DOHH2 (cell line): ENCODE results near the gene RTN3.

ENCODE experiments used
- H3F3A ChIP-seq: fragments of 200-600 bp; sonication (generic), shearing (Covaris generic); 2 replicates; pipeline ENCODE4 v1.6.0; 2016; ENCODE audit warnings: antibody characterized with exemption, mild to moderate bottlenecking; ENCODE audit not compliant: control insufficient read depth, insufficient read depth
- H3K27ac ChIP-seq: fragments of 200-600 bp; sonication (generic); 2 replicates; pipeline ENCODE4 v1.5.1; 2014; ENCODE audit warnings: low read depth, mild to moderate bottlenecking, low read length, moderate library complexity
- H3K27me3 ChIP-seq: fragments of 200-600 bp; sonication (generic); 2 replicates; pipeline ENCODE4 v1.6.1; 2014; ENCODE audit warnings: mild to moderate bottlenecking, low read length, mixed read lengths; ENCODE audit not compliant: control insufficient read depth
- H3K36me3 ChIP-seq: fragments of 200-600 bp; sonication (generic); 2 replicates; pipeline ENCODE4 v1.6.1; 2014; ENCODE audit warnings: mild to moderate bottlenecking, low read length, moderate library complexity, mixed read lengths; ENCODE audit not compliant: control insufficient read depth
- H3K4me1 ChIP-seq: fragments of 200-600 bp; sonication (generic); 2 replicates; pipeline ENCODE4 v1.6.1; 2014; ENCODE audit warnings: mild to moderate bottlenecking, low read length, mixed read lengths; ENCODE audit not compliant: control insufficient read depth
- H3K4me2 ChIP-seq: fragments of 200-600 bp; sonication (generic); 2 replicates; pipeline ENCODE4 v1.6.0; 2014; ENCODE audit warnings: mild to moderate bottlenecking, low read length, moderate library complexity
- H3K4me3 ChIP-seq: fragments of 200-600 bp; sonication (generic); 2 replicates; pipeline ENCODE4 v1.5.1; 2014; ENCODE audit warnings: mild to moderate bottlenecking, low read length, mixed read lengths
- H3K79me2 ChIP-seq: fragments of 200-600 bp; sonication (generic); 2 replicates; pipeline ENCODE4 v1.6.1; 2014; ENCODE audit warnings: mild to moderate bottlenecking, low read length, mixed read lengths; ENCODE audit not compliant: control insufficient read depth
- H3K9me2 ChIP-seq: fragments of 200-600 bp; sonication (generic); replicated peaks from 2 replicates; pipeline ENCODE4 v1.6.1; 2014; ENCODE audit warnings: mild to moderate bottlenecking, low read length, mixed read lengths; ENCODE audit not compliant: control insufficient read depth
- H3K9me3 ChIP-seq: fragments of 200-600 bp; sonication (generic); 2 replicates; pipeline ENCODE4 v1.6.1; 2014; ENCODE audit warnings: antibody characterized with exemption, low read length, mixed read lengths; ENCODE audit not compliant: control insufficient read depth, insufficient read depth
- H4K20me1 ChIP-seq: fragments of 200-600 bp; sonication (generic); 2 replicates; pipeline ENCODE4 v1.6.0; 2014; ENCODE audit warnings: low read depth, mild to moderate bottlenecking, antibody characterized with exemption, low read length, moderate library complexity; ENCODE audit not compliant: control insufficient read depth, insufficient read depth
- EZH2phosphoT487 ChIP-seq: fragments of 200-600 bp; sonication (generic); IDR thresholded peaks from 2 replicates; pipeline ENCODE4 v1.6.1; 2017; ENCODE audit warnings: borderline replicate concordance, mild to moderate bottlenecking, antibody characterized with exemption, low read length, moderate library complexity, mixed read lengths
- TF ChIP-seq, protein P1 (sequence below): fragments of 200-600 bp; sonication (generic); IDR thresholded peaks from one replicate; pipeline ENCODE4 v1.5.1; 2014; ENCODE audit warnings: antibody characterized with exemption, mild to moderate bottlenecking, low read depth, low read length; ENCODE audit not compliant: poor library complexity, severe bottlenecking

Gene RTN3

DNA sequence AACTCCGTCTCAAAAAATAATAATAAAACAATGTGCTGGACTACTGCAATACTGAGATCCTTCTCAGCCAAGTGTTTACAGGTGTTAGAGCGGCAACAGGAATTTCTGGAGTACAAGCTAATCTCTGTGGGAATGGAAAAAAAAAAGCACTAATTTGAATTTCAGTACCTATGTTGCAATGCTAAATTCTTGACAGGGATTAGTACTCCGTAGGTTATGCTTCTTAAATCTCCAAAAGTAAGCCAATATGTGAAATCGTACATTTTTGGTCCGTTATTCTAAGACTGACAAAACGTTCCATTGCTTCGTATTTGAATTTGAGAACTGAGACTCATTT is 11.2 kb upstream of the RTN3 start:
- no peaks in the 10 kb centered on the region for H3K36me3 ChIP-seq
- peaks cover 19% of the 10 kb centered on the region for H3K4me1 ChIP-seq
- no peaks in the 10 kb centered on the region for H3K9me3 ChIP-seq
- H3K9me2 ChIP-seq: no peaks in the 10 kb centered on the region
- peaks cover 4% of the 10 kb centered on the region; the same call in 1 of the 2 replicates for H3F3A ChIP-seq
- H3K4me3 ChIP-seq: peak overlapping the region; percentile 75
- TF ChIP-seq EZH2phosphoT487: no peak
- TF ChIP-seq, protein P1, sequence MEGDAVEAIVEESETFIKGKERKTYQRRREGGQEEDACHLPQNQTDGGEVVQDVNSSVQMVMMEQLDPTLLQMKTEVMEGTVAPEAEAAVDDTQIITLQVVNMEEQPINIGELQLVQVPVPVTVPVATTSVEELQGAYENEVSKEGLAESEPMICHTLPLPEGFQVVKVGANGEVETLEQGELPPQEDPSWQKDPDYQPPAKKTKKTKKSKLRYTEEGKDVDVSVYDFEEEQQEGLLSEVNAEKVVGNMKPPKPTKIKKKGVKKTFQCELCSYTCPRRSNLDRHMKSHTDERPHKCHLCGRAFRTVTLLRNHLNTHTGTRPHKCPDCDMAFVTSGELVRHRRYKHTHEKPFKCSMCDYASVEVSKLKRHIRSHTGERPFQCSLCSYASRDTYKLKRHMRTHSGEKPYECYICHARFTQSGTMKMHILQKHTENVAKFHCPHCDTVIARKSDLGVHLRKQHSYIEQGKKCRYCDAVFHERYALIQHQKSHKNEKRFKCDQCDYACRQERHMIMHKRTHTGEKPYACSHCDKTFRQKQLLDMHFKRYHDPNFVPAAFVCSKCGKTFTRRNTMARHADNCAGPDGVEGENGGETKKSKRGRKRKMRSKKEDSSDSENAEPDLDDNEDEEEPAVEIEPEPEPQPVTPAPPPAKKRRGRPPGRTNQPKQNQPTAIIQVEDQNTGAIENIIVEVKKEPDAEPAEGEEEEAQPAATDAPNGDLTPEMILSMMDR: no peak
- H4K20me1 ChIP-seq: no peaks in the 10 kb centered on the region
- peaks cover 56% of the 10 kb centered on the region for H3K79me2 ChIP-seq
- H3K27ac ChIP-seq: no peak overlapping the region
- H3K27me3 ChIP-seq: peaks cover 2% of the 10 kb centered on the region; the same call in 1 of the 2 replicates
- peak overlapping the region; percentile 98 for H3K4me2 ChIP-seq

DNA sequence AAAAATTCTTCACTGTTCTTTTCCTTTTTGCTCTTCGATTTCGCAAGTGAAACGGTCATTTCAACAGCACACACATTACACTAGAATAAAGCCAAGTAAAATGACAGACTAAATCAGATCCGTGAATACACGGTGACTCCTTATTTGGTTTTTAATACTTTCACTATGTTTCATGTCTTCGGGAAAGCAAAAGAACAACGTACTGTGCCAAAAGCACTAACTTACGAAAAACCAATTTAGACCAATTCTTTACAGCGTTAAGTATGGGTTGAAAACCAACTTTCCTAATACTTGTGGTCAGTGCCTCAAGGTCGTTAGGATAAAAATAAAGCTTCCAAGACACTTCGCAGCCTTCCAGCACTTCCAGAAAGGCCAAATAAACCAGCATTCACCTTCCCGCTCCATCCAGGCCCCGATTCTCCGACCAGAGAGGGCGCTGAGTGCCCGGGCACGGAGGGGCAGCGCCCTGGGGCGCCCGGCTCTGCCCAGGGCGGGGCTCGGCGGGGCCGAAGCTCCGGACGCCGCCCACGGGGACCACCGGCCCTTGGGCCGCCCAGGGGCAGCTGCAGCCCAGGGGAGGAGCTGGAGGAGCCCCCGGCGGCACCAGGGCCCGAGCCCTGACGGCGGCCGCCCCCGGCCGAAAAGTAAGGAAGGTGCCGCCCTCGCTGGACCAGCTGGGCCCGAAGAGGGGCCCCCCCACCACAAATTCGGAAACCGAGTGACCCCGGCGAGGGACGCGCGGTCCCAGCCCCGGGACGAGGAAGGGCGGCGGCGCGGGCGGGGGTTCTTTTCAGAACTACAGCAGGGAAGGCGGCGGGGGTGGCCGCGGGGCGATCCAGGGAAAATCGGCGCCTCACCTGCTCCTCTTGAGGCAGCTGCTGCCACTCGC is 10.6 kb upstream of the RTN3 start:
- Histone ChIP-seq H3K4me3 (peak overlapping the region; percentile 75), H3K9me2 (no peaks in the 10 kb centered on the region), H3K36me3 (no peaks in the 10 kb centered on the region), H3K4me2 (peak overlapping the region; percentile 98), H3K27me3 (peaks cover 2% of the 10 kb centered on the region; the same call in 1 of the 2 replicates), H3K9me3 (no peaks in the 10 kb centered on the region), H3F3A (peaks cover 4% of the 10 kb centered on the region; the same call in 1 of the 2 replicates), H3K4me1 (peaks cover 19% of the 10 kb centered on the region), H4K20me1 (no peaks in the 10 kb centered on the region), H3K27ac (peak overlapping the region; percentile 28), H3K79me2 (peaks cover 51% of the 10 kb centered on the region)
- TF ChIP-seq EZH2phosphoT487: no peak
- TF ChIP-seq, protein P1: peak; percentile 62

DNA sequence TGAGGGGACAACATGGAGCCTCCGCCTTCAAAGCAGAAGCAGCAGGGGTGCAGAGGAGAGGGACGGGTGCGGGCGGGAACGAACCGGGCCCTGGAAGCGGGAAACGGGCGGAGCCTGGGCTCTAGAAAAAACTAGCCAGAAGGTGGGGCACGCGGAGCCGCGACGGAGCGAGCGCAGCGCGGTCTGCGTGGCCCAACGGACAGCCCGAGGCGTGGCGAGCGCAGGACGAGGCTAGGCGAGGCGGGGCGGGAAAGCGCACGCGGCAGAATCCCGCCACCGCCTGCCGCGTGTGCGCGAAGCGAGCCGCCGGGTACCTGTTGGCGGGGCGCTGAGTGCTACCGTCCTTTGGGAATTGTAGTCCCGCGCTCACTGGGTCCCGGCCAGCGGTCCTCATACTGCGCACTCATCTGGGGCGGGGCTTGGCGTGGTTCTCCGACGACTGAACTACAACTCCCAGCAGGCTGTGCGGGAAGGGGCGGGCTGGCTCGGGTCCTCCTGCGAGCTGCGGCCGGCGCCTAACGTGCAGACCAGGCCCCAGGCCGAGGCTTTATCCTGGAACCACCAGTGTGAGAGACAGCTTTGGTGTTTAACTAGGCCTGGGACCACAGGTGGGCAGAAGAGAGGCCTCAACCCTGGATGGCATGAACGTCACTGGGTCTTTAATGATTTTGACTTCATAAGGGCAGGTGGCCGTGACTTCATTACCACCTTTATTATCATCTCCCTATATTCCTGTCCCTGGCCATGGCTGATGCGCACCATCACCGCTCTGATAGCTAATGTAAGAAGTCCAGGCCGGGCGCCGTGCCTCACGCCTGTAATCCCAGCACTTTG is 9.8 kb upstream of the RTN3 start, which contains the start of gene ATL3:
ATL3 (minus strand) TSS at position 55 of the 834 bp plus-strand sequence; CDS start at position 14, 41 bp downstream.
- Histone ChIP-seq H3K79me2 (peaks cover 42% of the 10 kb centered on the region), H3K9me2 (no peaks in the 10 kb centered on the region), H3K36me3 (no peaks in the 10 kb centered on the region), H3K4me1 (peaks cover 19% of the 10 kb centered on the region), H3K4me3 (peak within 1 kb of the TSS; percentile 75), H3F3A (peaks cover 4% of the 10 kb centered on the region; the same call in 1 of the 2 replicates), H3K27me3 (peaks cover 2% of the 10 kb centered on the region; the same call in 1 of the 2 replicates), H3K9me3 (no peaks in the 10 kb centered on the region), H3K4me2 (peak within 1 kb of the TSS; percentile 98), H4K20me1 (no peaks in the 10 kb centered on the region), H3K27ac (peak within 1 kb of the TSS; percentile 28)
- TF ChIP-seq, protein P1: no peak
- TF ChIP-seq EZH2phosphoT487: no peak
